Suprapubic skin (tissue), 4 donors: ENCODE data around the gene PFKFB3. TPM values are rescaled to one million over a fixed set of nuclear protein-coding genes. Genes with fewer than 3 reads are reported as not detected.

Experiments
- DNase-seq, 2 donors: peaks; one replicate each; pipeline ENCODE4 v3.0.0-alpha.2; 2019; ENCODE audit warnings: low spot score in 2 of 2
- H3K27ac ChIP-seq: fragments of 200-600 bp; sonication (generic); one replicate; pipeline ENCODE4 v1.5.1; 2019
- H3K27me3 ChIP-seq: fragments of 200-600 bp; sonication (generic); one replicate; pipeline ENCODE4 v1.5.1; 2019
- H3K36me3 ChIP-seq: fragments of 200-600 bp; sonication (generic); one replicate; pipeline ENCODE4 v1.5.1; 2019
- H3K4me1 ChIP-seq: fragments of 200-600 bp; sonication (generic); one replicate; pipeline ENCODE4 v1.5.1; 2019
- H3K4me3 ChIP-seq: fragments of 200-600 bp; sonication (generic); one replicate; pipeline ENCODE4 v1.5.1; 2019; ENCODE audit warnings: mild to moderate bottlenecking
- H3K9me3 ChIP-seq: fragments of 200-600 bp; sonication (generic); one replicate; pipeline ENCODE4 v1.5.1; 2019
- CTCF ChIP-seq, 2 donors: fragments of 200-600 bp in 1 of 2; fragments of 450-650 bp in 1 of 2; sonication (generic) in 1 of 2; IDR thresholded peaks; one replicate each; pipeline ENCODE4 v1.5.1; 2016 to 2019; ENCODE audit warnings: antibody characterized with exemption in 2 of 2, mild to moderate bottlenecking in 1 of 2, moderate library complexity in 1 of 2
- EP300 ChIP-seq: sonication (generic); formaldehyde crosslinking; IDR thresholded peaks from one replicate; pipeline ENCODE4 v1.6.1; 2017; ENCODE audit warnings: antibody characterized with exemption
- POLR2A ChIP-seq, 2 donors: fragments of 450-650 bp; IDR thresholded peaks; one replicate each; pipeline ENCODE4 v1.6.1; 2017; ENCODE audit warnings: antibody characterized with exemption in 2 of 2, mild to moderate bottlenecking in 2 of 2, moderate library complexity in 2 of 2
- POLR2AphosphoS5 ChIP-seq, 3 donors: sonication (generic); formaldehyde crosslinking; IDR thresholded peaks; one replicate each; pipeline ENCODE4 v1.6.1; 2017; ENCODE audit warnings: antibody characterized with exemption in 3 of 3
- WGBS: methylation state at CpG from one replicate; pipeline ENCODE4 v1.1.5; 2018; 5-methylcytosine and 5-hydroxymethylcytosine counted together
- total RNA-seq, 4 donors: library from RNA; depleted of rRNA; stranded (reverse); fragments of >200 nt; gene quantifications; one replicate each; pipeline ENCODE4 v1.1.0, GENCODE V29; 2016

PFKFB3 gene
- total RNA-seq, 4 donors from 2014 or later = 40.1 to 115 (median 52.2) TPM

GRCh38 chr10:6215241-6215640 is 12.5 kb downstream of the PFKFB3 start:
- Histone ChIP-seq H3K27ac (no peak overlapping the region), H3K27me3 (no peaks in the 10 kb centered on the region), H3K9me3 (no peaks in the 10 kb centered on the region), H3K36me3 (peaks cover 66% of the 10 kb centered on the region), H3K4me3 (no peak overlapping the region), H3K4me1 (peaks cover 18% of the 10 kb centered on the region)
- TF ChIP-seq POLR2AphosphoS5 (IDR thresholded peaks at IDR 0.05) (no peak), EP300 (no peak)
- no peak for DNase-seq
- 84% methylated on average over 16 of the region's 19 CpGs for WGBS

- peaks cover 72% of the 10 kb centered on the region for H3K36me3 ChIP-seq
- no peak for TF ChIP-seq POLR2AphosphoS5 (IDR thresholded peaks at IDR 0.05)
- TF ChIP-seq POLR2A (IDR thresholded peaks at IDR 0.05) = no peak
- no peak for TF ChIP-seq CTCF (IDR thresholded peaks at IDR 0.05)
- TF ChIP-seq EP300 = no peak
- peaks cover 18% of the 10 kb centered on the region for H3K4me1 ChIP-seq
- H3K9me3 ChIP-seq = no peaks in the 10 kb centered on the region
- no peaks in the 10 kb centered on the region for H3K27me3 ChIP-seq
- DNase-seq = no peak
- H3K4me3 ChIP-seq = no peak overlapping the region
- no peak overlapping the region for H3K27ac ChIP-seq
- WGBS = 88% methylated on average over 10 of the region's 24 CpGs
Observed at GRCh38 chr10:6215683-6216484, 13.2 kb downstream of the PFKFB3 start.

- Histone ChIP-seq H3K4me1 (peaks cover 11% of the 10 kb centered on the region), H3K27me3 (no peaks in the 10 kb centered on the region), H3K9me3 (no peaks in the 10 kb centered on the region), H3K27ac (no peak overlapping the region), H3K4me3 (no peak overlapping the region), H3K36me3 (peaks cover 83% of the 10 kb centered on the region)
- DNase-seq = no peak
- no peak for TF ChIP-seq EP300
- TF ChIP-seq CTCF (IDR thresholded peaks at IDR 0.05) = no peak
- 91% methylated on average over 20 of the region's 20 CpGs for WGBS
Observed at GRCh38 chr10:6216916-6217315, 14.2 kb downstream of the PFKFB3 start.

- H3K4me3 ChIP-seq = no peak overlapping the region
- no peaks in the 10 kb centered on the region for H3K9me3 ChIP-seq
- peaks cover 89% of the 10 kb centered on the region for H3K36me3 ChIP-seq
- 81% methylated on average over 3 of the region's 3 CpGs for WGBS
- DNase-seq = no peak
- peaks cover 8% of the 10 kb centered on the region for H3K4me1 ChIP-seq
- H3K27ac ChIP-seq = no peak overlapping the region
- H3K27me3 ChIP-seq = no peaks in the 10 kb centered on the region
- TF ChIP-seq EP300 (no peak), CTCF (IDR thresholded peaks at IDR 0.05) (no peak), POLR2AphosphoS5 (IDR thresholded peaks at IDR 0.05) (no peak), POLR2A (IDR thresholded peaks at IDR 0.05) (no peak)
Observed at GRCh38 chr10:6217611-6218010, 14.9 kb downstream of the PFKFB3 start.

- TF ChIP-seq POLR2AphosphoS5 (IDR thresholded peaks at IDR 0.05) = no peak
- no peak for TF ChIP-seq POLR2A (IDR thresholded peaks at IDR 0.05)
- TF ChIP-seq EP300 = no peak
- TF ChIP-seq CTCF (IDR thresholded peaks at IDR 0.05) = no peak
- Histone ChIP-seq H3K4me3 (no peak overlapping the region), H3K4me1 (peaks cover 5% of the 10 kb centered on the region), H3K27me3 (no peaks in the 10 kb centered on the region), H3K9me3 (no peaks in the 10 kb centered on the region), H3K36me3 (peaks cover 97% of the 10 kb centered on the region), H3K27ac (peak overlapping the region; percentile 24)
- WGBS = 71% methylated on average over 24 of the region's 24 CpGs
- DNase-seq = no peak
Observed at GRCh38 chr10:6218692-6219493, 16.2 kb downstream of the PFKFB3 start.
